Right lobe of liver (tissue), 6 donors: Measurements from ENCODE around the gene RHBG. TPM values are rescaled to one million over a fixed set of nuclear protein-coding genes. Genes with fewer than 3 reads are reported as not detected.

Experiments
- ATAC-seq, 4 donors: fragments of 200-7000 bp; cut with Tn5 transposase; one replicate each; pipeline ENCODE4 v1.9.1; 2020; ENCODE audit warnings: mild to moderate bottlenecking in 4 of 4, moderate library complexity in 4 of 4
- DNase-seq, 3 donors: peaks; one replicate each; pipeline ENCODE4 v3.0.0-alpha.2; 2020
- H3K27ac ChIP-seq, 3 donors: fragments of 200-600 bp; one replicate each; pipeline ENCODE4 v1.8.0; 2022
- H3K27me3 ChIP-seq, 2 donors: fragments of 200-600 bp; one replicate each; pipeline ENCODE4 v1.8.0; 2022
- H3K36me3 ChIP-seq, 4 donors: fragments of 200-600 bp; sonication (generic) in 1 of 4; one replicate each; pipeline versions ENCODE4 v1.5.1 to v1.8.0; 2017 to 2022; ENCODE audit warnings: control low read depth in 1 of 4
- H3K4me1 ChIP-seq, 4 donors: fragments of 200-600 bp; sonication (generic) in 1 of 4; one replicate each; pipeline versions ENCODE4 v1.5.1 to v1.8.0; 2017 to 2022; ENCODE audit warnings: control low read depth in 1 of 4
- H3K4me3 ChIP-seq, 3 donors: fragments of 200-600 bp; one replicate each; pipeline ENCODE4 v1.8.0; 2022
- H3K9me3 ChIP-seq, 4 donors: fragments of 200-600 bp; sonication (generic) in 1 of 4; one replicate each; pipeline versions ENCODE4 v1.5.1 to v1.8.0; 2017 to 2022; ENCODE audit warnings: control low read depth in 1 of 4
- POLR2A ChIP-seq: fragments of 450-650 bp; IDR thresholded peaks from one replicate; pipeline ENCODE4 v1.6.1; 2017; ENCODE audit warnings: antibody characterized with exemption, mild to moderate bottlenecking
- WGBS: methylation state at CpG from one replicate; pipeline ENCODE4 v1.1.6; 2018; ENCODE audit warnings: low coverage, low lambda C conversion rate; ENCODE audit not compliant: insufficient coverage; ENCODE audit errors: missing lambda C conversion rate; 5-methylcytosine and 5-hydroxymethylcytosine counted together
- intact Hi-C, 2 donors: fragments of 100-400 bp; cut with DNase I; formaldehyde crosslinking; loops; one replicate each; pipeline versions ENCODE4 v1.11.2 to v1.14.1; 2022
- total RNA-seq, 6 experiments: library from RNA; depleted of rRNA in 2 of 6; stranded (reverse); fragments of >200 nt in 2 of 6; fragmentation: NEBNext Ultra II Directional in 3 of 6; extraction: Animal tissue kit (Norgen Biotek cat#: 25700) in 3 of 6; gene quantifications; one replicate each; pipeline versions ENCODE4 v1.1.0 to v1.2.4, GENCODE V29; 2016 to 2023
- TF ChIP-seq, protein P1 (sequence below), 4 donors: fragments of 200-600 bp in 3 of 4; fragments of 450-650 bp in 1 of 4; IDR thresholded peaks; one replicate each; pipeline versions ENCODE4 v1.5.1 to v1.8.0; 2016 to 2022; ENCODE audit warnings: antibody characterized with exemption in 4 of 4, mild to moderate bottlenecking in 2 of 4
- donor health status: DM: no; HTN: yes; CAD: no.
- donor health status: DM: no; HTN: no; CAD: no.
- donor health status: DM: no; HTN: no; CAD: no.
- donor health status: DM: no; HTN: yes; CAD: no.
- donor health status: DM: no; HTN: yes; CAD: no.

The RHBG gene
- total RNA-seq, 6 experiments from 2014 or later, result 0.42 to 1.6 (median 1.1) TPM; not detected in 2

DNA sequence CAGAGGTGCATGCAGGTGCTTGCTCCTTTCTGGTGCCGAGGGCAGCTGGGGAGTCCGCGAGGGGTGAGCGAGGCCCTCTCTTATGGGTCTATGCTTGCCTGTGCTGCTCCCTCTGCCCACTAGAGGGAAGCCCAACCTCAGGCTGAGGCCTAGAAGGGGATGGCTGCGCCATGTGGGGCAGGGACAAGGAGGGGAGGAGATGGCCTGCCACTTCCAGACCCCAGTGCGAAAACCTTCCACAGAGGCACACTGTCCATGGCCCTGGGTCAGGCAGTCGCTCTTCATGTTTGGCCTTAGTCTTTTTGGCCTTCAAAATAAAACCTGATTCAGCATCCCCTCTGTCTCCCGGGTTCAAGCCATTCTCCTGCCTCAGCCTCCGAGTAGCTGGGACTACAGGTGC lies 14.0 kb downstream of the RHBG start:
- no peaks in the 10 kb centered on the region for H3K9me3 ChIP-seq
- H3K27me3 ChIP-seq, result no peaks in the 10 kb centered on the region
- no peak overlapping the region for H3K27ac ChIP-seq
- ATAC-seq, result peak; percentile 86 to 92 (median 88)
- TF ChIP-seq, protein P1, sequence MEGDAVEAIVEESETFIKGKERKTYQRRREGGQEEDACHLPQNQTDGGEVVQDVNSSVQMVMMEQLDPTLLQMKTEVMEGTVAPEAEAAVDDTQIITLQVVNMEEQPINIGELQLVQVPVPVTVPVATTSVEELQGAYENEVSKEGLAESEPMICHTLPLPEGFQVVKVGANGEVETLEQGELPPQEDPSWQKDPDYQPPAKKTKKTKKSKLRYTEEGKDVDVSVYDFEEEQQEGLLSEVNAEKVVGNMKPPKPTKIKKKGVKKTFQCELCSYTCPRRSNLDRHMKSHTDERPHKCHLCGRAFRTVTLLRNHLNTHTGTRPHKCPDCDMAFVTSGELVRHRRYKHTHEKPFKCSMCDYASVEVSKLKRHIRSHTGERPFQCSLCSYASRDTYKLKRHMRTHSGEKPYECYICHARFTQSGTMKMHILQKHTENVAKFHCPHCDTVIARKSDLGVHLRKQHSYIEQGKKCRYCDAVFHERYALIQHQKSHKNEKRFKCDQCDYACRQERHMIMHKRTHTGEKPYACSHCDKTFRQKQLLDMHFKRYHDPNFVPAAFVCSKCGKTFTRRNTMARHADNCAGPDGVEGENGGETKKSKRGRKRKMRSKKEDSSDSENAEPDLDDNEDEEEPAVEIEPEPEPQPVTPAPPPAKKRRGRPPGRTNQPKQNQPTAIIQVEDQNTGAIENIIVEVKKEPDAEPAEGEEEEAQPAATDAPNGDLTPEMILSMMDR (IDR thresholded peaks at IDR 0.05), result peak; percentile 67 to 82 (median 78)
- TF ChIP-seq POLR2A, result no peak
- H3K4me1 ChIP-seq, result no peaks in the 10 kb centered on the region
- H3K4me3 ChIP-seq, result no peak overlapping the region
- WGBS, result 58% methylated on average over 5 of the region's 9 CpGs
- intact Hi-C loops, result loop anchor here in 1 of 2 donors (10.0 kb wide), 1 partner anchor 232 kb away; the partner anchor contains the start of gene HAPLN2
- peak; percentile 63 to 69 (median 66) for DNase-seq
- no peaks in the 10 kb centered on the region for H3K36me3 ChIP-seq

- H3K27me3 ChIP-seq, result no peaks in the 10 kb centered on the region
- DNase-seq (no peak), ATAC-seq (no peak)
- no peak overlapping the region for H3K27ac ChIP-seq
- TF ChIP-seq POLR2A, result no peak
- TF ChIP-seq, protein P1 (IDR thresholded peaks at IDR 0.05), result no peak
- WGBS, result 39% methylated on average over 3 of the region's 3 CpGs
- intact Hi-C loops, result loop anchor here in 1 of 2 donors (10.0 kb wide), 1 partner anchor 231 kb away; the partner anchor contains the start of gene HAPLN2
- H3K4me3 ChIP-seq, result no peak overlapping the region
- no peaks in the 10 kb centered on the region for H3K4me1 ChIP-seq
- no peaks in the 10 kb centered on the region for H3K36me3 ChIP-seq
- H3K9me3 ChIP-seq, result no peaks in the 10 kb centered on the region
Observed at GRCh38 chr1:156384007-156384406, 15.0 kb downstream of the RHBG start.

- no CpG with 5 or more reads among the region's 5 CpGs for WGBS
- H3K4me1 ChIP-seq, result no peaks in the 10 kb centered on the region
- H3K36me3 ChIP-seq, result no peaks in the 10 kb centered on the region
- intact Hi-C loops, result loop anchor here (5.0 to 10.0 kb wide), 3 partner anchors 58 to 230 kb away; partner anchors contain the start of gene HAPLN2 (in 1 of the 2)
- H3K27me3 ChIP-seq, result no peaks in the 10 kb centered on the region
- H3K27ac ChIP-seq, result no peak overlapping the region
- TF ChIP-seq, protein P1 (IDR thresholded peaks at IDR 0.05), result no peak
- TF ChIP-seq POLR2A, result no peak
- DNase-seq (no peak), ATAC-seq (no peak)
- no peaks in the 10 kb centered on the region for H3K9me3 ChIP-seq
- no peak overlapping the region for H3K4me3 ChIP-seq
Observed at GRCh38 chr1:156384658-156385057, 15.6 kb downstream of the RHBG start.

GRCh38 chr1:156385534-156386031 lies 16.6 kb downstream of the RHBG start:
- no peak overlapping the region for H3K4me3 ChIP-seq
- intact Hi-C loops, result loop anchor here (5.0 to 10.0 kb wide), 3 partner anchors 57 to 229 kb away; partner anchors contain the start of gene HAPLN2 (in 1 of the 2)
- no peaks in the 10 kb centered on the region for H3K36me3 ChIP-seq
- no peaks in the 10 kb centered on the region for H3K27me3 ChIP-seq
- H3K27ac ChIP-seq, result no peak overlapping the region
- no peaks in the 10 kb centered on the region for H3K4me1 ChIP-seq
- DNase-seq (peak in 2 of 3 donors; percentile 48 to 64), ATAC-seq (peak; percentile 39 to 72 (median 66))
- 5% methylated on average over 6 of the region's 9 CpGs for WGBS
- no peaks in the 10 kb centered on the region for H3K9me3 ChIP-seq
- TF ChIP-seq, protein P1 (IDR thresholded peaks at IDR 0.05), result peak; percentile 77 to 93 (median 84)
- TF ChIP-seq POLR2A, result no peak
